SHP77 (cell line): Measurements from ENCODE around the gene PNCK.
"Not testable (repeated sequence)": the region's sequence is repeated elsewhere in the genome, so short reads cannot be mapped to it uniquely, and the experiment has no call there.

Experiments
- DNase-seq, 2 experiments: peaks; one replicate each; lab custom pipeline; 2025; lab: John Stamatoyannopoulos, UW

Gene PNCK

DNA sequence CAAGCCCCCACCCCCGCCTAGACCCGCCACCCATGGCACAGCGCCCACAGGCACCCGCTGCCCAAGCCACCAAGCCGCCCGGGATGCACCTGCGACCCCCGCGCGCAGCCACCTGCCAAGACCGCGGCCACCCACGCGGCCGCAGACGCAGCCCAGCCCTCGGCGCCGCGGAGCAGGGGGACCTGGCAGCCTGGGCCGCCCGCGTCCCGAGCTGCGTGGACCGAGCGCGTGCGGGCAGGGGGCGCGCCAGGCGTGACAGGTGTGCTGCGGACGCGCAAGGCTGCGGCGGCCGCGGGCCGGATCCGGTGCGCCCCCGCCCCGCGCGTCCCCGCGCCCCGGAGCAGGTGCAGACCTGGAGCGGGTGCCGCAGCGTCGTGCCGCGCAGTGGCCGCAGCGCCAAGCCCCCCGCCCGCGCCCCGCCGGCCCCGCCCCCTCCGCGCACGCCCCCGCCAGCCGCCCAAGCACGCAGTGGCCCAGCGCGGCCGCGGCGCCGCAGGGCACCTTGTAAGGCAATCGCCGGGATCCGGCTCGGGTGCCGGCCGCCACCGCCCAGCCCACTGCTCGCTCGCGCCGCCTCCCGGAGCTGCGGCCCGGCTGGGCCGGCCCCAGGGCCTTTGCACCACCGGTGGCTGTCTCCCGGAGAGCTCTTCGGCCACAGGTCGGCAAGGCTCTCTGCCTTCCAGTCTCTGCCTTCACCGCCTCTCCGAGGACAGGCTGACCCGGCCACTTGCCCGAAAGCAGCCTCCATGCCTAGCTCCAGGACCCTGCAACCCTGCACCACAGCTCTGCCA lies at the start of gene PNCK:
TSS of gene PNCK (minus strand) at position 386 of the 791 bp plus-strand sequence. CDS start 737 bp downstream, outside the sequence.
- no peak for DNase-seq

DNA sequence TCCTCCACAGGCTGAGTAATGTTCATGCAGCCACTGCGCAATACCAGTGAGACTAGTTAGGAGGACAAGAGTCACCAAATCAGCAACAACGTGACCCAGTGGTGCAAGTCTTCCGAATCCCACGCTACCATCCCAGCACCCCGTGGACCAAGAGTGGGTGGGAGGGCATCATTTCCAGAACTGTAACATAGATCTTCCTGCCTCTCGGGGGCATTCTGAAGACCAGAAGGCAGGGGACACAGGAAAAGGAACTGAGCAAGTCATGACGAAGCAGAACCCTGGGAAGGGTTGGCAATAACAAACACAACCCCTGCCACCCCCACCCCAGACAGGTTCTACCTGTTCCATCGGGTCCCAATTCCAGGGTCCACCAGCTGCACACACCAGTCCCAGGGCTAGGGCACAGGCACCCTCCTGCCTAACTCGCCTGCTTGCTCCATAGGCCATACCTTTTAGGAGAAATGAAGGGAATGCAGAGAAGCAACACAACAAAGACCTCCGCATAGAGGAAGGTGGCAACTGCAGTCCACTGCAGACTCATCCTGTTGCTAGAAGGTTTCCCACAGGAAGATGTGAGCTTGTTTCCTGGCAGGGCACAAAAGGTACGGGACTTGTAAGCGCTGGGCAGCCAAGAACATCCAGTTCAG lies 49.2 kb upstream of the PNCK start:
- DNase-seq: no peak

DNA sequence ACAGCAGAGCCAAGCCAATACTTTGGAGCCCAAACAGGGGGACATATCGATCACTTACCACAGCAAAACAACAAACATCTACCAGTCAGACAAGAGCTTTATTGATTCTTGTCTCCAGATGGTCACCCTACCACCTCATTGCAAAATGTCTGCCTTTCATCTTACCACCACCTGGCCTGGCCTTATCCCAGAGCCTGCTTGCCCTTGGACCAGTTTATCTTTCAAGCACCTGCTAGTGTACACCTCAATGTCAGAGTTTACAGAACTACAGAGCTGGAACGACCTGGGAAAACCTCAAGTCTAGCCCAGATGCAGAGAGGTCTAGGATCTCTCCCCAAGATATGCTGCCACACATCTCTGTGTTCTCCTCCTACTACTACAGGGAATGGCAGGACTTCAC lies 46.1 kb upstream of the PNCK start:
- DNase-seq: no peak

- no peak for DNase-seq
These were observed 45.6 kb upstream of the PNCK start for GRCh38 chrX:153719238-153719637.

DNA sequence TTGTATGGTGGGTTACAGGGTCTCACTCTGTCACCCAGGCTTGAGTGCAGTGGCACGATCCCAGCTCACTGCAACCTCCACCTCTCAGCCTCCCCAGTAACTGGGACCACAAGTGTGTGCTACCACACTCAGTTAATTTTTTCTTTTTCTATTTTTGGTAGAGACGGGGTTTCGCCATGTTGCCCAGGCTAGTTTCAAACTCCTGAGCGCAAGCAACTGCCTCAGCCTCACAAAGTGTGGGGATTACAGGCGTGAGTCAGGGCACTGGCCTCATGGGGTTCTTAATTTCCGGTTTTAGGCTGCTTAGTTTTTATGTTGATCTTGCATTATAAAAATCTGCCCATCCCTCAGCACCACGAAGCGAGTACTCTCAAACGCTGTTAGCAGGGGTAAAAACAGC lies 43.8 kb upstream of the PNCK start:
- no peak for DNase-seq

GRCh38 chrX:153714256-153714655 lies 40.6 kb upstream of the PNCK start:
- no peak for DNase-seq

DNA sequence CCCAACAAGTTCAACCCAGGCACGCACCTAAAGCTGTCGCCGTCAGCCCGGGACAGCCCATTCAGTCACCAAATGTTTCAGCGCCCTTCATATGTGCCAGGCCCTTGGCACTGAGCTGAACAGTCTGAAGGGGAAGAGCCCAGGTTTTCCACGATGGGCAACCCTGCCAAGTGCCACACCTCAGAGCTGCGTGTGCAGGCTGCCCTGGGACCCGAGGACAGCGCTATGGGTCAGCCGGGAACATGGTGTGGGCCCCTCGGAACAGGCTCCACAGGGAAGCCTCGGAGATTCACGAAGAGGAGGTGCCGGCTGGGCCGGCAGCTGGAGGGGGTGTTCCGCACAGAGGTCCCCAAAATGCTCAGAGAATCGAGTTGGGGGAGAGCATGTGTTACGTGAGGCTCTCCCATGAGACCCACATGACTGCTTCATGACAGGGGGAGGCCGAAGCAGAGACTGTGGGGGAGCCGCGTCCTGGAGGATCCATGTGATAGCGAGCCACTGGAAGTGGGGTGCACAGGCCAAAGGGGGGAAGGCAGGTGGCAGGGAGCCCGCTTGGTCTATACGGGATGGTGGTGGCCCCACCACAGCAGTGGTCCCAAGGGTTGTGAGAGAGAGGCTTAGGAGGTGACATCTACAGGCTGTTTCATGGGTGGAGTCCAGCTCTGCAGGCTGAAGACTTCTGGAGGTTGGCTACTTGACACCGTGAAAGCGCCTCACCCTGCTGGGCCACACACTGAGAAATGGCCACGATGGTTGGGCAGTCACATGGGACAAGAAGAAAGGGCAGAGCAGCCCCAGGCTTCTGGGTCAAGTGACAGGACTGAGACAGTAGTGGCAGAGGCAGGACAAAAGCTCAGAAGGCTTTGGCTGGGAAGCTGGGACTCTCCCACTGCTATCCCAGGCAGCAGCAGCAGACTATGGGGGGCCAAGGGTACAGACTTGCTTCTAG lies 36.4 kb upstream of the PNCK start:
- no peak for DNase-seq

- peak in 1 of 2 experiments; percentile 4 for DNase-seq
These were observed 34.8 kb upstream of the PNCK start for GRCh38 chrX:153708415-153708814.

DNA sequence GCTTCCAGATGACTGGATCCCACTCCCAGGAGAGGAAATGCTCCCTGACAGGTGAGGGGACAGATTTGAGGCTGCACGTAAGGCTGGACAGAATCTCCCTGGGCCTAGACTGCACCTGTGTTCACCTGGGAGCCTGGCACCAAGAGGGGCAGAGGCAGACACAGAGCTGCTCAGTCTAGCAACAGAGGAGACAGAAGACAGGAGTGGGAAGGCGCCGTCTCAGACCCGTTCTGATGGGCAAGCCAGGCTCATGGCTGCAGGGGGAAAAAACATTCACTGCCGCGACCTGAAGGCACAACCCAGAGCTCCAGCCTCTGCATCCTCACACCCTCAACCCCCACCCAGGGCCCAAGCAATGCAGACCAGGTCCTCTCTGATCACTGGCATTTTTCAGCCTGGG lies 33.8 kb upstream of the PNCK start:
- DNase-seq: no peak

DNA sequence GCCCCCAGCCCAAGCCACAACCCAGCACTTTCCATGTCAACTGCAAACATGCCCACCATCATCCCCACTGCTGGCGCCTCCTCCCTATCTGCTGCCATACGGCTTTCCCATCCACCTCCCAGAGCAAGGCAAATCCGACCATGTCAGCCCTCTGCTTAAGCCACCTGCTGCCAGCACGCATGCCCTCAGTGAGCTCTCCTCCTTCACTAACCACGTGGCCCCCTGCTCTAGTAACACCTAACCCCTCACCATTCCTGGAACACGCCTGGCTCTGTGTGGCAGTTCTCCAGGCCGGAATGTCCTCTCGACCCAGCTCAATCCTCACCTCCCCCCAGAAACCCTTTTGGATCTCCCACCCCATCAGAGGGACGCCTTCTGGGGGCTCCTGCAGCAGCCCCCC lies 33.2 kb upstream of the PNCK start:
- DNase-seq: no peak

- not testable (repeated sequence) for DNase-seq
These were observed 31.9 kb upstream of the PNCK start for GRCh38 chrX:153705403-153706060.

DNA sequence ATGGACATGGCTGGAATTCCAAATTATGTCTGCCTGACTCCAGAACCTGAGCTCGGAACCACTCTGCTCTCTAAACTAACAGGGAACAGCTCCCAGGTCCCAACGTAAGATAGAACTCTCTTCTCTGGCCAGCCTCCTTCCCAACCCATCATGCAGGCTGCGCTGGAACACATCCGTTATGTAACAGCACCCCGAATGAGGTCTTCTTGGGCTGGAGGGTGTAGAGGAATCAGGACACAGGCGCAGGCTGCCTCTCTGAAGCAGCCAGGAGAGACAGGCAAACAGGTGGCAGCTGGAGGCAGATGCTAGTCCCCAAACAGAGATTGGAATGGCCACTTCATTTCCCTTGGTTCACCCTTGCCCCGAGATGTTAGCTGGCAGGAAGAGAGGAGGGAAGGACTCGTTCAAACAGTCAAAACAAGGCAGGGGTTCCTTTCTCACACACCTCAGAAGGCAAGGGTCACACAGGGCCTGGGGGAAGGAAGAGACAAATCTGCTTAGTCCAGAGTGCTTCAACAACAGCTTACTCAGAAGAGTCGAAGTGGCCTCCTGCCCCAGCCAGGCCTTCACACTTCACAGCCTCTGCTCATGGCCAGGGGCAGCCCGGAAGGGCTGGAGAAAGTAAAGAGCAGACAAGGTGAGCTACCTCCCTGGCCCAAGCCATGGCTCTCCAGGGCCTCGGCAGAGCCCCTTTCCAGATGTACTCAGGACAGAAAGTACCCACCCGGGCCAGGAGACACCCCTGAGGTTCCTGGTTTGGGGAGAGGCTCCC lies 31.2 kb upstream of the PNCK start:
- not testable (repeated sequence) for DNase-seq

DNA sequence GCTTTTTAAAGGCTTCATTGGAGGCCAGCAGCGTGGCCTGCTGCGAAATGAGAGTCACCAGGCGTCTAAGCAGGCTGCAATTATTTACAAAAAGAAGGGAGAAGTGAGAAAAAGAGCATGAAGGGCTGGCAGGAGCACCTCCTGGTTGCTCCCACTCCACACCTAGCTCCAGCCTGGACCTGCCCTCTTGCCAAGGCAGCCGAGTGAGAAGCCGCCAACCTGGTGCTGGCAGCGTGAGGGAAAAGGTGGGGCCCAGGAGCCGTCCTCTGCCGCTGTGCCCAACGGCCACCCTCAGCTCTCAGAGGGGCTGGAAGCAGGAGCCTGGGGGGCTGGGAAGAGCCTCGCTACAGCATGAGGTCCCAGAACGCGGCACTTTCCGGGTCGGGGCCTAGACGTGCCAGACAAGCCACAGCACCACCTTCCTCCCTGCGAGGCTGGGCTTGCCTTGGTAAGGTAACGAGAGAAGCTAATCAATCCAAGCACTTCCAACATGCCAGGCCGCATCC lies 30.5 kb upstream of the PNCK start:
- no peak for DNase-seq

- DNase-seq: no peak
These were observed 29.4 kb upstream of the PNCK start for GRCh38 chrX:153703036-153703370.

GRCh38 chrX:153702336-153703035 lies 28.9 kb upstream of the PNCK start:
- no peak for DNase-seq

- no peak for DNase-seq
These were observed 28.1 kb upstream of the PNCK start for GRCh38 chrX:153701706-153702105.

GRCh38 chrX:153700967-153701366 lies 27.4 kb upstream of the PNCK start:
- DNase-seq: no peak

GRCh38 chrX:153700376-153700945 lies 26.8 kb upstream of the PNCK start:
- no peak for DNase-seq

- not testable (repeated sequence) for DNase-seq
These were observed 26.3 kb upstream of the PNCK start for GRCh38 chrX:153699784-153700371.
